Measurements from ENCODE around the gene TMEM208.

The TMEM208 gene

GRCh38 chr16:67216612-67217490, 10.1 kb upstream of the TMEM208 start:
- TF ChIP-seq CTCF (IDR thresholded peaks at IDR 0.05; ENCODE audit: low read depth, low read length) = no peak
- DNase-seq (ENCODE audit: extremely low read depth, low read depth) = no peak

- TF ChIP-seq CTCF (IDR thresholded peaks at IDR 0.05; ENCODE audit: low read depth, low read length) = no peak
- no peak for DNase-seq (ENCODE audit: extremely low read depth, low read depth)
Observed at GRCh38 chr16:67223992-67224391, 2.9 kb upstream of the TMEM208 start.

- no peak for DNase-seq (ENCODE audit: extremely low read depth, low read depth)
- TF ChIP-seq CTCF (IDR thresholded peaks at IDR 0.05; ENCODE audit: low read depth, low read length) = no peak
Observed at GRCh38 chr16:67226295-67226803, 581 bp upstream of the TMEM208 start.

GRCh38 chr16:67227567-67227921, 614 bp downstream of the TMEM208 start:
- DNase-seq (ENCODE audit: extremely low read depth, low read depth) = no peak
- TF ChIP-seq CTCF (IDR thresholded peaks at IDR 0.05; ENCODE audit: low read depth, low read length) = no peak

- TF ChIP-seq CTCF (IDR thresholded peaks at IDR 0.05; ENCODE audit: low read depth, low read length) = no peak
- DNase-seq (ENCODE audit: extremely low read depth, low read depth) = no peak
Observed at GRCh38 chr16:67228034-67228785, 1.3 kb downstream of the TMEM208 start.

GRCh38 chr16:67228905-67229304, 2.0 kb downstream of the TMEM208 start:
- TF ChIP-seq CTCF (IDR thresholded peaks at IDR 0.05; ENCODE audit: low read depth, low read length) = no peak
- no peak for DNase-seq (ENCODE audit: extremely low read depth, low read depth)

All from AG09319 (cell line).